GM23338 (cell line): ENCODE results near the gene C12orf54. TPM values are rescaled to one million over a fixed set of nuclear protein-coding genes. Genes with fewer than 3 reads are reported as not detected.

Experiments
- ATAC-seq: fragments of 200-7000 bp; cut with Tn5 transposase; 3 replicates; pipeline ENCODE4 v1.9.1; 2020
- DNase-seq: peaks from one replicate; pipeline ENCODE4 v3.0.0-alpha.2; 2015; ENCODE audit warnings: low spot score
- H2AFZ ChIP-seq: fragments of 200-600 bp; sonication (generic); 2 replicates; pipeline ENCODE4 v1.8.0; 2016; ENCODE audit warnings: antibody characterized with exemption, mild to moderate bottlenecking, moderate library complexity
- H3F3A ChIP-seq: fragments of 200-600 bp; sonication (generic); replicated peaks from 2 replicates; pipeline ENCODE4 v1.8.0; 2017; ENCODE audit warnings: antibody characterized with exemption, mixed run types, low read depth
- H3K27ac ChIP-seq: fragments of 200-600 bp; sonication (generic); 2 replicates; pipeline ENCODE4 v1.6.1; 2016; ENCODE audit warnings: low read depth
- H3K27me3 ChIP-seq: fragments of 200-600 bp; sonication (generic); 2 replicates; pipeline ENCODE4 v1.8.0; 2016; ENCODE audit warnings: mild to moderate bottlenecking, mixed run types, moderate library complexity; ENCODE audit not compliant: insufficient read depth
- H3K36me3 ChIP-seq: fragments of 200-600 bp; sonication (generic); 2 replicates; pipeline ENCODE4 v1.8.0; 2016; ENCODE audit warnings: mild to moderate bottlenecking; ENCODE audit not compliant: insufficient read depth
- H3K4me1 ChIP-seq: fragments of 200-600 bp; sonication (generic); 2 replicates; pipeline ENCODE4 v1.8.0; 2016; ENCODE audit warnings: mild to moderate bottlenecking, moderate library complexity; ENCODE audit not compliant: insufficient read depth
- H3K4me2 ChIP-seq: fragments of 200-600 bp; sonication (generic); 2 replicates; pipeline ENCODE4 v1.7.1; 2017; ENCODE audit warnings: mixed run types
- H3K4me3 ChIP-seq: fragments of 200-600 bp; sonication (generic); 2 replicates; pipeline ENCODE4 v1.6.1; 2016; ENCODE audit warnings: mixed run types
- H3K79me2 ChIP-seq: fragments of 200-600 bp; sonication (generic); replicated peaks from 2 replicates; pipeline ENCODE4 v1.8.0; 2017; ENCODE audit warnings: mild to moderate bottlenecking; ENCODE audit not compliant: insufficient read depth
- H3K9me2 ChIP-seq: fragments of 200-600 bp; sonication (generic); 2 replicates; pipeline ENCODE4 v1.8.0; 2017; ENCODE audit not compliant: insufficient read depth
- H4K20me1 ChIP-seq: fragments of 200-600 bp; sonication (generic); replicated peaks from 2 replicates; pipeline ENCODE4 v1.8.0; 2017; ENCODE audit warnings: mild to moderate bottlenecking; ENCODE audit not compliant: insufficient read depth
- H3K27ac Mint-ChIP-seq: 2 replicates; pipeline ENCODE4 v1.8.0; 2020; ENCODE audit warnings: inconsistent platforms, mild to moderate bottlenecking, moderate library complexity, mixed read lengths
- H3K27me3 Mint-ChIP-seq: 3 replicates; pipeline ENCODE4 v1.8.0; 2022; ENCODE audit warnings: low read depth, mild to moderate bottlenecking, moderate library complexity, mixed read lengths, inconsistent platforms; ENCODE audit not compliant: insufficient read depth, poor library complexity
- H3K36me3 Mint-ChIP-seq: 3 replicates; pipeline ENCODE4 v1.8.0; 2021; ENCODE audit warnings: low read depth, mild to moderate bottlenecking, inconsistent platforms, moderate library complexity, mixed read lengths
- H3K4me1 Mint-ChIP-seq: 3 replicates; pipeline ENCODE4 v1.8.0; 2020; ENCODE audit warnings: mild to moderate bottlenecking, inconsistent platforms, mixed read lengths
- H3K4me3 Mint-ChIP-seq: 3 replicates; pipeline ENCODE4 v1.8.0; 2021; ENCODE audit warnings: moderate library complexity, mild to moderate bottlenecking, inconsistent platforms, mixed read lengths
- H3K9me3 Mint-ChIP-seq: 3 replicates; pipeline ENCODE4 v1.8.0; 2020; ENCODE audit warnings: moderate library complexity, mild to moderate bottlenecking, inconsistent platforms, mixed read lengths
- CREB1 ChIP-seq: fragments of 250-450 bp; sonication (Bioruptor Pico); IDR thresholded peaks from 2 replicates; pipeline ENCODE4 v1.5.0; 2020; ENCODE audit warnings: low read depth, mild to moderate bottlenecking, moderate library complexity
- CTCF ChIP-seq, 2 experiments: fragments of 200-600 bp in 1 of 2; sonication (generic) in 1 of 2; conservative IDR thresholded peaks; 2 replicates each; pipeline versions ENCODE4 v1.5.1 to v1.6.1; 2016 to 2017; ENCODE audit warnings: antibody characterized with exemption in 2 of 2, low read depth in 2 of 2, mild to moderate bottlenecking in 2 of 2, moderate library complexity in 1 of 2
- ETS1 ChIP-seq: IDR thresholded peaks from 2 replicates; pipeline ENCODE4 v1.6.1; 2016; ENCODE audit warnings: antibody characterized with exemption
- EZH2 ChIP-seq: fragments of 200-600 bp; sonication (generic); IDR thresholded peaks from one replicate; pipeline ENCODE4 v1.8.0; 2017; ENCODE audit warnings: antibody characterized with exemption, mild to moderate bottlenecking, low read depth; ENCODE audit not compliant: unreplicated experiment
- EZH2phosphoT487 ChIP-seq: fragments of 200-600 bp; sonication (generic); IDR thresholded peaks from one replicate; pipeline ENCODE4 v1.8.1; 2018; ENCODE audit warnings: antibody characterized with exemption; ENCODE audit not compliant: unreplicated experiment
- JUNB ChIP-seq: IDR thresholded peaks from one replicate; pipeline ENCODE4 v1.6.1; 2016; ENCODE audit warnings: antibody characterized with exemption; ENCODE audit not compliant: unreplicated experiment
- NANOG ChIP-seq: IDR thresholded peaks from 2 replicates; pipeline ENCODE4 v1.6.1; 2016; ENCODE audit warnings: antibody characterized with exemption, borderline replicate concordance
- POLR2AphosphoS5 ChIP-seq: IDR thresholded peaks from 2 replicates; pipeline ENCODE4 v1.6.1; 2016; ENCODE audit warnings: antibody characterized with exemption, low read depth
- REST ChIP-seq: IDR thresholded peaks from one replicate; pipeline ENCODE4 v1.6.1; 2018; ENCODE audit warnings: antibody characterized with exemption; ENCODE audit not compliant: unreplicated experiment
- STAT1 ChIP-seq: IDR thresholded peaks from one replicate; pipeline ENCODE4 v1.6.1; 2016; ENCODE audit warnings: antibody characterized with exemption; ENCODE audit not compliant: unreplicated experiment
- ZNF331 ChIP-seq: fragments of 250-450 bp; sonication (Bioruptor Pico); IDR thresholded peaks from 2 replicates; pipeline ENCODE4 v1.5.0; 2020; ENCODE audit warnings: low read depth, mild to moderate bottlenecking, moderate library complexity
- ZNF462 ChIP-seq: fragments of 250-450 bp; sonication (Bioruptor Pico); IDR thresholded peaks from 2 replicates; pipeline ENCODE4 v1.5.0; 2020; ENCODE audit warnings: mild to moderate bottlenecking, moderate library complexity
- polyA plus RNA-seq: library from polyadenylated mRNA; unstranded; fragments of >200 nt; fragmentation: Nextera tagmentation; extraction: Ambion mirVana; gene quantifications from 2 replicates; pipeline ENCODE4 v1.2.1, GENCODE V29; 2016
- total RNA-seq: library from RNA; depleted of rRNA; stranded (reverse); fragments of >200 nt; shearing (Covaris generic); gene quantifications from 2 replicates; pipeline ENCODE4 v1.2.3, GENCODE V29; 2014

C12orf54 gene
- total and polyA plus RNA-seq, 2 experiments from 2014 or later: not detected

- ATAC-seq: no peak
- Mint-ChIP-seq H3K4me1 (no peaks in the 10 kb centered on the region), H3K36me3 (no peaks in the 10 kb centered on the region), H3K27ac (no peak overlapping the region), H3K4me3 (no peak overlapping the region), H3K9me3 (peaks cover 2% of the 10 kb centered on the region; the same call in 1 of the 3 replicates), H3K27me3 (no peaks in the 10 kb centered on the region)
- H3K4me2 ChIP-seq: no peak overlapping the region
- H3K27ac ChIP-seq: no peak overlapping the region
- H3F3A ChIP-seq: no peaks in the 10 kb centered on the region
- DNase-seq: no peak
- no peaks in the 10 kb centered on the region for H3K27me3 ChIP-seq
- no peak overlapping the region for H3K4me3 ChIP-seq
- H4K20me1 ChIP-seq: no peaks in the 10 kb centered on the region
- H3K79me2 ChIP-seq: no peaks in the 10 kb centered on the region
- no peaks in the 10 kb centered on the region for H3K9me2 ChIP-seq
- no peaks in the 10 kb centered on the region for H3K36me3 ChIP-seq
- H3K4me1 ChIP-seq: no peaks in the 10 kb centered on the region
- H2AFZ ChIP-seq: no peak overlapping the region
- TF ChIP-seq STAT1: no peak
- no peak for TF ChIP-seq CTCF (conservative IDR thresholded peaks at IDR 0.05; ENCODE audit: low read depth in 2 of 2)
- TF ChIP-seq POLR2AphosphoS5: no peak
- TF ChIP-seq EZH2phosphoT487: no peak
- no peak for TF ChIP-seq NANOG
- TF ChIP-seq REST: no peak
- no peak for TF ChIP-seq JUNB
- no peak for TF ChIP-seq CREB1 (CRISPR knock-in tag)
- TF ChIP-seq ZNF462 (CRISPR knock-in tag): no peak
- TF ChIP-seq ETS1: no peak
- TF ChIP-seq ZNF331 (CRISPR knock-in tag): no peak
- no peak for TF ChIP-seq EZH2
Observed at GRCh38 chr12:48536602-48537001, 54.3 kb downstream of the C12orf54 start.
